ENCODE measurements around the gene SCNN1A.

Gene SCNN1A

GRCh38 chr12:6369916-6370575, 5.3 kb downstream of the SCNN1A start:
- TF ChIP-seq, protein P1, sequence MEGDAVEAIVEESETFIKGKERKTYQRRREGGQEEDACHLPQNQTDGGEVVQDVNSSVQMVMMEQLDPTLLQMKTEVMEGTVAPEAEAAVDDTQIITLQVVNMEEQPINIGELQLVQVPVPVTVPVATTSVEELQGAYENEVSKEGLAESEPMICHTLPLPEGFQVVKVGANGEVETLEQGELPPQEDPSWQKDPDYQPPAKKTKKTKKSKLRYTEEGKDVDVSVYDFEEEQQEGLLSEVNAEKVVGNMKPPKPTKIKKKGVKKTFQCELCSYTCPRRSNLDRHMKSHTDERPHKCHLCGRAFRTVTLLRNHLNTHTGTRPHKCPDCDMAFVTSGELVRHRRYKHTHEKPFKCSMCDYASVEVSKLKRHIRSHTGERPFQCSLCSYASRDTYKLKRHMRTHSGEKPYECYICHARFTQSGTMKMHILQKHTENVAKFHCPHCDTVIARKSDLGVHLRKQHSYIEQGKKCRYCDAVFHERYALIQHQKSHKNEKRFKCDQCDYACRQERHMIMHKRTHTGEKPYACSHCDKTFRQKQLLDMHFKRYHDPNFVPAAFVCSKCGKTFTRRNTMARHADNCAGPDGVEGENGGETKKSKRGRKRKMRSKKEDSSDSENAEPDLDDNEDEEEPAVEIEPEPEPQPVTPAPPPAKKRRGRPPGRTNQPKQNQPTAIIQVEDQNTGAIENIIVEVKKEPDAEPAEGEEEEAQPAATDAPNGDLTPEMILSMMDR (IDR thresholded peaks at IDR 0.05; ENCODE audit: insufficient read depth, low read length): no peak
- TF ChIP-seq GABPA (IDR thresholded peaks at IDR 0.05; ENCODE audit: low read depth): no peak
- no peak for TF ChIP-seq SPI1 (IDR thresholded peaks at IDR 0.05; ENCODE audit: borderline replicate concordance, low read depth)
- TF ChIP-seq POLR2AphosphoS5 (IDR thresholded peaks at IDR 0.05; ENCODE audit: low read depth): no peak
- TF ChIP-seq, protein P2, sequence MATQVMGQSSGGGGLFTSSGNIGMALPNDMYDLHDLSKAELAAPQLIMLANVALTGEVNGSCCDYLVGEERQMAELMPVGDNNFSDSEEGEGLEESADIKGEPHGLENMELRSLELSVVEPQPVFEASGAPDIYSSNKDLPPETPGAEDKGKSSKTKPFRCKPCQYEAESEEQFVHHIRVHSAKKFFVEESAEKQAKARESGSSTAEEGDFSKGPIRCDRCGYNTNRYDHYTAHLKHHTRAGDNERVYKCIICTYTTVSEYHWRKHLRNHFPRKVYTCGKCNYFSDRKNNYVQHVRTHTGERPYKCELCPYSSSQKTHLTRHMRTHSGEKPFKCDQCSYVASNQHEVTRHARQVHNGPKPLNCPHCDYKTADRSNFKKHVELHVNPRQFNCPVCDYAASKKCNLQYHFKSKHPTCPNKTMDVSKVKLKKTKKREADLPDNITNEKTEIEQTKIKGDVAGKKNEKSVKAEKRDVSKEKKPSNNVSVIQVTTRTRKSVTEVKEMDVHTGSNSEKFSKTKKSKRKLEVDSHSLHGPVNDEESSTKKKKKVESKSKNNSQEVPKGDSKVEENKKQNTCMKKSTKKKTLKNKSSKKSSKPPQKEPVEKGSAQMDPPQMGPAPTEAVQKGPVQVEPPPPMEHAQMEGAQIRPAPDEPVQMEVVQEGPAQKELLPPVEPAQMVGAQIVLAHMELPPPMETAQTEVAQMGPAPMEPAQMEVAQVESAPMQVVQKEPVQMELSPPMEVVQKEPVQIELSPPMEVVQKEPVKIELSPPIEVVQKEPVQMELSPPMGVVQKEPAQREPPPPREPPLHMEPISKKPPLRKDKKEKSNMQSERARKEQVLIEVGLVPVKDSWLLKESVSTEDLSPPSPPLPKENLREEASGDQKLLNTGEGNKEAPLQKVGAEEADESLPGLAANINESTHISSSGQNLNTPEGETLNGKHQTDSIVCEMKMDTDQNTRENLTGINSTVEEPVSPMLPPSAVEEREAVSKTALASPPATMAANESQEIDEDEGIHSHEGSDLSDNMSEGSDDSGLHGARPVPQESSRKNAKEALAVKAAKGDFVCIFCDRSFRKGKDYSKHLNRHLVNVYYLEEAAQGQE (IDR thresholded peaks at IDR 0.05; ENCODE audit: insufficient replicate concordance, low read depth): no peak
- Histone ChIP-seq H3K27me3 (ENCODE audit: insufficient read depth, poor library complexity, severe bottlenecking) (no peaks in the 10 kb centered on the region), H3K27ac (replicated peaks) (no peak overlapping the region), H3K4me3 (replicated peaks; ENCODE audit: insufficient read depth, low read length) (no peak overlapping the region)
- no peak for DNase-seq (ENCODE audit: low read depth in 1 of 2, low spot score in 1 of 2)

- no peaks in the 10 kb centered on the region for H3K27me3 ChIP-seq (ENCODE audit: insufficient read depth, poor library complexity, severe bottlenecking)
- no peak for DNase-seq (ENCODE audit: low read depth in 1 of 2, low spot score in 1 of 2)
- no peak overlapping the region for H3K4me3 ChIP-seq (replicated peaks; ENCODE audit: insufficient read depth, low read length)
- TF ChIP-seq, protein P1 (IDR thresholded peaks at IDR 0.05; ENCODE audit: insufficient read depth, low read length): no peak
- no peak for TF ChIP-seq POLR2AphosphoS5 (IDR thresholded peaks at IDR 0.05; ENCODE audit: low read depth)
- TF ChIP-seq, protein P2 (IDR thresholded peaks at IDR 0.05; ENCODE audit: insufficient replicate concordance, low read depth): no peak
- no peak for TF ChIP-seq GABPA (IDR thresholded peaks at IDR 0.05; ENCODE audit: low read depth)
- TF ChIP-seq SPI1 (IDR thresholded peaks at IDR 0.05; ENCODE audit: borderline replicate concordance, low read depth): no peak
- H3K27ac ChIP-seq (replicated peaks): peak overlapping the region; percentile 73
Measured at GRCh38 chr12:6368906-6369525, 6.3 kb downstream of the SCNN1A start.

- TF ChIP-seq, protein P2 (IDR thresholded peaks at IDR 0.05; ENCODE audit: insufficient replicate concordance, low read depth): no peak
- TF ChIP-seq GABPA (IDR thresholded peaks at IDR 0.05; ENCODE audit: low read depth): 0 out of 2 replicates have a peak, but pooled peaks have one; percentile 27
- no peaks in the 10 kb centered on the region for H3K27me3 ChIP-seq (ENCODE audit: insufficient read depth, poor library complexity, severe bottlenecking)
- H3K27ac ChIP-seq (replicated peaks): peak overlapping the region; percentile 73
- peak in 1 of 2 experiments; percentile 90 for DNase-seq (ENCODE audit: low read depth in 1 of 2, low spot score in 1 of 2)
- no peak overlapping the region for H3K4me3 ChIP-seq (replicated peaks; ENCODE audit: insufficient read depth, low read length)
Measured at GRCh38 chr12:6367969-6368892, 7.1 kb downstream of the SCNN1A start.

All from HL-60 (cell line).